ENCODE measurements around the gene SPINK5.

Gene SPINK5, protein sequence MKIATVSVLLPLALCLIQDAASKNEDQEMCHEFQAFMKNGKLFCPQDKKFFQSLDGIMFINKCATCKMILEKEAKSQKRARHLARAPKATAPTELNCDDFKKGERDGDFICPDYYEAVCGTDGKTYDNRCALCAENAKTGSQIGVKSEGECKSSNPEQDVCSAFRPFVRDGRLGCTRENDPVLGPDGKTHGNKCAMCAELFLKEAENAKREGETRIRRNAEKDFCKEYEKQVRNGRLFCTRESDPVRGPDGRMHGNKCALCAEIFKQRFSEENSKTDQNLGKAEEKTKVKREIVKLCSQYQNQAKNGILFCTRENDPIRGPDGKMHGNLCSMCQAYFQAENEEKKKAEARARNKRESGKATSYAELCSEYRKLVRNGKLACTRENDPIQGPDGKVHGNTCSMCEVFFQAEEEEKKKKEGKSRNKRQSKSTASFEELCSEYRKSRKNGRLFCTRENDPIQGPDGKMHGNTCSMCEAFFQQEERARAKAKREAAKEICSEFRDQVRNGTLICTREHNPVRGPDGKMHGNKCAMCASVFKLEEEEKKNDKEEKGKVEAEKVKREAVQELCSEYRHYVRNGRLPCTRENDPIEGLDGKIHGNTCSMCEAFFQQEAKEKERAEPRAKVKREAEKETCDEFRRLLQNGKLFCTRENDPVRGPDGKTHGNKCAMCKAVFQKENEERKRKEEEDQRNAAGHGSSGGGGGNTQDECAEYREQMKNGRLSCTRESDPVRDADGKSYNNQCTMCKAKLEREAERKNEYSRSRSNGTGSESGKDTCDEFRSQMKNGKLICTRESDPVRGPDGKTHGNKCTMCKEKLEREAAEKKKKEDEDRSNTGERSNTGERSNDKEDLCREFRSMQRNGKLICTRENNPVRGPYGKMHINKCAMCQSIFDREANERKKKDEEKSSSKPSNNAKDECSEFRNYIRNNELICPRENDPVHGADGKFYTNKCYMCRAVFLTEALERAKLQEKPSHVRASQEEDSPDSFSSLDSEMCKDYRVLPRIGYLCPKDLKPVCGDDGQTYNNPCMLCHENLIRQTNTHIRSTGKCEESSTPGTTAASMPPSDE

DNA sequence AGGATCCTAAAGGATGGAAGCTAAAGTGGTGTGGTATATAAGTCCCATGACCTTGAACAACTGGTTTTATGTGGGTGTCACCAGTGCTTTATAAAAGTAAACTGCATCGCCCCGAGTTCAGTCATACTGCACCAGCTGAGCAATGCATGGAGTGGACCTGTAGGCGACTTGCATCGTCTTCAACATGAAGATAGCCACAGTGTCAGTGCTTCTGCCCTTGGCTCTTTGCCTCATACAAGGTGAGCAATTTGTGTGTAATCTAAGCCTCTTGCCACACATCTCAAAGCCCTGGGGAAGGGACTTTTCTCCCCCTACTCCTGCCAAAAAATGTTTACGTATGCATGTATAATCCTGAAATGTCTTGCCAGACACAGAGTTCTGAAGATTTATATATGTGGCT is at the start of gene SPINK5:
Gene SPINK5, plus strand, starts transcription at position 120 of the 400 bp plus-strand sequence. Its CDS starts 65 bp downstream, at position 185.
- Histone ChIP-seq H3K4me3 (ENCODE audit: low read length, poor library complexity, severe bottlenecking) (no peak within 1 kb of the TSS), H2AFZ (ENCODE audit: low read length) (no peak within 1 kb of the TSS), H3K27me3 (ENCODE audit: insufficient read depth, low read length, poor library complexity, severe bottlenecking) (no peaks in the 10 kb centered on the region), H3K79me2 (ENCODE audit: insufficient read depth, low read length) (no peaks in the 10 kb centered on the region), H3K9me3 (ENCODE audit: insufficient read depth, low read depth, low read length) (no peaks in the 10 kb centered on the region), H3K9ac (ENCODE audit: low read depth, low read length, poor library complexity, severe bottlenecking) (no peak within 1 kb of the TSS), H3K36me3 (ENCODE audit: insufficient read depth, low read length) (no peaks in the 10 kb centered on the region), H3F3A (ENCODE audit: low read depth) (no peaks in the 10 kb centered on the region), H3K4me2 (ENCODE audit: low read depth, low read length, poor library complexity, severe bottlenecking) (no peak within 1 kb of the TSS), H4K20me1 (ENCODE audit: insufficient read depth, low read length, poor library complexity, severe bottlenecking) (no peaks in the 10 kb centered on the region), H3K9me2 (replicated peaks; ENCODE audit: low read depth, low read length) (no peaks in the 10 kb centered on the region), H3K4me1 (ENCODE audit: insufficient read depth, low read length, poor library complexity, severe bottlenecking) (no peaks in the 10 kb centered on the region)
- TF ChIP-seq, protein P1, sequence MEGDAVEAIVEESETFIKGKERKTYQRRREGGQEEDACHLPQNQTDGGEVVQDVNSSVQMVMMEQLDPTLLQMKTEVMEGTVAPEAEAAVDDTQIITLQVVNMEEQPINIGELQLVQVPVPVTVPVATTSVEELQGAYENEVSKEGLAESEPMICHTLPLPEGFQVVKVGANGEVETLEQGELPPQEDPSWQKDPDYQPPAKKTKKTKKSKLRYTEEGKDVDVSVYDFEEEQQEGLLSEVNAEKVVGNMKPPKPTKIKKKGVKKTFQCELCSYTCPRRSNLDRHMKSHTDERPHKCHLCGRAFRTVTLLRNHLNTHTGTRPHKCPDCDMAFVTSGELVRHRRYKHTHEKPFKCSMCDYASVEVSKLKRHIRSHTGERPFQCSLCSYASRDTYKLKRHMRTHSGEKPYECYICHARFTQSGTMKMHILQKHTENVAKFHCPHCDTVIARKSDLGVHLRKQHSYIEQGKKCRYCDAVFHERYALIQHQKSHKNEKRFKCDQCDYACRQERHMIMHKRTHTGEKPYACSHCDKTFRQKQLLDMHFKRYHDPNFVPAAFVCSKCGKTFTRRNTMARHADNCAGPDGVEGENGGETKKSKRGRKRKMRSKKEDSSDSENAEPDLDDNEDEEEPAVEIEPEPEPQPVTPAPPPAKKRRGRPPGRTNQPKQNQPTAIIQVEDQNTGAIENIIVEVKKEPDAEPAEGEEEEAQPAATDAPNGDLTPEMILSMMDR (conservative IDR thresholded peaks at IDR 0.05; ENCODE audit: low read length) = no peak
- no peak for TF ChIP-seq EZH2phosphoT487 (IDR thresholded peaks at IDR 0.05; ENCODE audit: borderline replicate concordance)

DNA sequence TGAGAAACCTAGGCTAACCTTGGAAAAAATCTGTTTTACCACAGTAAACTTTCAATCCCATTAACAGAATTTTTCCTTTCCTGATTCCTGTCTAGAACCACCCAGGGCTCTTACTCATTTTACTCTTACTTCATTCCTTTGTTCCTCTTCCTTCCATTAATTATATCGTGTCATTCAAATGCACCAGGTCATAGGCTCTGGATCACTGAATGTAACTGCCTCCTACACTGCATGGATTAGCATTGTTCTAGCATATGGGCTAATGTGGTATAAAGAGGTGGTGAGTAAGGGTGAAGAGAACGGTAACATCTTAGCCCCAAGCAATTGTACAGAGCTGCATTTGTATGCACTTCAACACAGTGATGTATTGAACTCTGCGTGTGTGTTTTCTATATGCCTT is 49.5 kb upstream of the SPINK5 start:
- H3K4me1 ChIP-seq (ENCODE audit: insufficient read depth, low read length, poor library complexity, severe bottlenecking) = no peaks in the 10 kb centered on the region
- H3K4me2 ChIP-seq (ENCODE audit: low read depth, low read length, poor library complexity, severe bottlenecking) = no peak overlapping the region
- H2AFZ ChIP-seq (ENCODE audit: low read length) = no peak overlapping the region

More for the DNA sequence above, 49.5 kb upstream of the SPINK5 start:
- H3K36me3 ChIP-seq (ENCODE audit: insufficient read depth, low read length) = no peaks in the 10 kb centered on the region
- no peaks in the 10 kb centered on the region for H3F3A ChIP-seq (ENCODE audit: low read depth)
- H3K27me3 ChIP-seq (ENCODE audit: insufficient read depth, low read length, poor library complexity, severe bottlenecking) = no peaks in the 10 kb centered on the region
- TF ChIP-seq, protein P1 (conservative IDR thresholded peaks at IDR 0.05; ENCODE audit: low read length) = no peak
- TF ChIP-seq EZH2phosphoT487 (IDR thresholded peaks at IDR 0.05; ENCODE audit: borderline replicate concordance) = no peak
- no peak overlapping the region for H3K9ac ChIP-seq (ENCODE audit: low read depth, low read length, poor library complexity, severe bottlenecking)
- no peaks in the 10 kb centered on the region for H3K9me2 ChIP-seq (replicated peaks; ENCODE audit: low read depth, low read length)
- no peaks in the 10 kb centered on the region for H3K79me2 ChIP-seq (ENCODE audit: insufficient read depth, low read length)
- no peaks in the 10 kb centered on the region for H3K9me3 ChIP-seq (ENCODE audit: insufficient read depth, low read depth, low read length)
- H4K20me1 ChIP-seq (ENCODE audit: insufficient read depth, low read length, poor library complexity, severe bottlenecking) = no peaks in the 10 kb centered on the region
- H3K4me3 ChIP-seq (ENCODE audit: low read length, poor library complexity, severe bottlenecking) = no peak overlapping the region

Data from Loucy (cell line).